22Rv1 (cell line): Measurements from ENCODE around the gene DIS3L.
"Not testable (repeated sequence)": the region's sequence is repeated elsewhere in the genome, so short reads cannot be mapped to it uniquely, and the experiment has no call there.

Experiments used
- ZFX ChIP-seq: fragments of 450-650 bp; IDR thresholded peaks from 2 replicates; pipeline ENCODE4 v1.6.1; 2017; ENCODE audit warnings: antibody characterized with exemption, borderline replicate concordance
- TF ChIP-seq, protein P1 (sequence below): fragments of 450-650 bp; IDR thresholded peaks from 2 replicates; pipeline ENCODE4 v1.5.1; 2017; ENCODE audit warnings: mild to moderate bottlenecking

DNA sequence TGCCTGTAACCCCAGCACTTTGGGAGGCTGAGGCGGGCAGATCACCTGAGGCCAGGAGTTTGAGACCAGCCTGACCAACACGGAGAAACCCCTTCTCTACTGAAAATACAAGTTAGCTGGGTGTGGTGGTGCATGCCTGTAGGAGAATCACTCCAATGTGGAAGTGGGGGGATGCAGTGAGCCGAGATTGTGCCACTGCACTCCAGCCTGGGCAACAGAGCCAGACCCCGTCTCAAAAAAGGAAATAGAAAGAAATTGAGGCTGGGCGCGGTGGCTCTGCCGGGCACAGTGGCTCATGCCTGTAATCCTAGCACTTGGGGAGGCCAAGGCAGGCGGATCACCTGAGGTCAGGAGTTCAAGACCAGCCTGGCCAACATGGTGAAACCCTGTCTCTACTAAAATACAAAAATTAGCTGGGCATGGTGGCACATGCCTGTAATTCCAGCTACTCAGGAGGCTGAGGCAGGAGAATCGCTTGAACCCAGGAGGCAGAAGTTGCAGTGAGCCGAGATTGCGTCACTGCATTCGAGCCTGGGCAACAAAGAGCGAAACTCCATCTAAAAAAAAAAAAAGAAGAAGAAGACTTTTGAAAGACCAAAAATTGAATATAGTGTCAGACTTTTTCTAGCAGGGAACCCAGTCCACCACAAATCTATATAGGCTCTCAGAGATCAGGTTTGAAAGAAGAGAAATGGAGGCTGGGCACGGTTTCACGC lies 68.5 kb downstream of the DIS3L start:
- TF ChIP-seq, protein P1, sequence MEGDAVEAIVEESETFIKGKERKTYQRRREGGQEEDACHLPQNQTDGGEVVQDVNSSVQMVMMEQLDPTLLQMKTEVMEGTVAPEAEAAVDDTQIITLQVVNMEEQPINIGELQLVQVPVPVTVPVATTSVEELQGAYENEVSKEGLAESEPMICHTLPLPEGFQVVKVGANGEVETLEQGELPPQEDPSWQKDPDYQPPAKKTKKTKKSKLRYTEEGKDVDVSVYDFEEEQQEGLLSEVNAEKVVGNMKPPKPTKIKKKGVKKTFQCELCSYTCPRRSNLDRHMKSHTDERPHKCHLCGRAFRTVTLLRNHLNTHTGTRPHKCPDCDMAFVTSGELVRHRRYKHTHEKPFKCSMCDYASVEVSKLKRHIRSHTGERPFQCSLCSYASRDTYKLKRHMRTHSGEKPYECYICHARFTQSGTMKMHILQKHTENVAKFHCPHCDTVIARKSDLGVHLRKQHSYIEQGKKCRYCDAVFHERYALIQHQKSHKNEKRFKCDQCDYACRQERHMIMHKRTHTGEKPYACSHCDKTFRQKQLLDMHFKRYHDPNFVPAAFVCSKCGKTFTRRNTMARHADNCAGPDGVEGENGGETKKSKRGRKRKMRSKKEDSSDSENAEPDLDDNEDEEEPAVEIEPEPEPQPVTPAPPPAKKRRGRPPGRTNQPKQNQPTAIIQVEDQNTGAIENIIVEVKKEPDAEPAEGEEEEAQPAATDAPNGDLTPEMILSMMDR: not testable (repeated sequence)
- TF ChIP-seq ZFX: not testable (repeated sequence)
